ENCODE results near the gene TRIO.

- TF ChIP-seq SP1 (IDR thresholded peaks at IDR 0.05; ENCODE audit: low read depth) (no peak), CTCF (IDR thresholded peaks at IDR 0.05 in 2 of 3, conservative IDR thresholded peaks at IDR 0.05 in 1 of 3; ENCODE audit: borderline replicate concordance in 1 of 3, insufficient read depth in 1 of 3, low read depth in 2 of 3, low read length in 2 of 3) (no peak), POLR2A (IDR thresholded peaks at IDR 0.05; ENCODE audit: borderline replicate concordance, extremely low read depth, insufficient read depth, insufficient read length) (no peak), MAX (IDR thresholded peaks at IDR 0.05) (no peak), ZNF274 (IDR thresholded peaks at IDR 0.05; ENCODE audit: low read depth, low read length) (no peak), POLR2AphosphoS5 (IDR thresholded peaks at IDR 0.05; ENCODE audit: low read depth, low read length) (no peak), FOSL1 (IDR thresholded peaks at IDR 0.05; ENCODE audit: low read depth) (no peak), EZH2 (IDR thresholded peaks at IDR 0.05) (no peak), EZH2phosphoT487 (IDR thresholded peaks at IDR 0.05; ENCODE audit: borderline replicate concordance) (no peak), ZBTB33 (IDR thresholded peaks at IDR 0.05; ENCODE audit: extremely low read depth, insufficient replicate concordance, low read length) (no peak), EGR1 (IDR thresholded peaks at IDR 0.05; ENCODE audit: low read depth) (no peak)
These were observed 277.1 kb downstream of the TRIO start for GRCh38 chr5:14420101-14420811.

Measured in HCT116 (cell line).